ENCODE measurements around the gene MAGI1. TPM values are rescaled to one million over a fixed set of nuclear protein-coding genes. Genes with fewer than 3 reads are reported as not detected.

MAGI1 gene
- total RNA-seq, 1 experiment from 2014 or later, result 16.9 TPM

- no peak overlapping the region for H3K4me3 ChIP-seq
- peak; percentile 42 to 60 for DNase-seq
- no peaks in the 10 kb centered on the region for H3K9me3 ChIP-seq (replicated peaks)
- H3K4me1 ChIP-seq, result no peaks in the 10 kb centered on the region
- no peak overlapping the region for H3K27ac ChIP-seq
- H3K27me3 ChIP-seq, result no peaks in the 10 kb centered on the region
- no peaks in the 10 kb centered on the region for H3K36me3 ChIP-seq
Measured at GRCh38 chr3:65342084-65342683, 696.5 kb downstream of the MAGI1 start.

- H3K36me3 ChIP-seq, result no peaks in the 10 kb centered on the region
- no peaks in the 10 kb centered on the region for H3K9me3 ChIP-seq (replicated peaks)
- no peaks in the 10 kb centered on the region for H3K27me3 ChIP-seq
- no peaks in the 10 kb centered on the region for H3K4me1 ChIP-seq
- DNase-seq, result no peak
- H3K27ac ChIP-seq, result no peak overlapping the region
- H3K4me3 ChIP-seq, result no peak overlapping the region
Measured at GRCh38 chr3:65339192-65339740, 699.5 kb downstream of the MAGI1 start.

GRCh38 chr3:65338571-65338970 lies 700.1 kb downstream of the MAGI1 start:
- Histone ChIP-seq H3K4me1 (no peaks in the 10 kb centered on the region), H3K27ac (no peak overlapping the region), H3K9me3 (replicated peaks) (no peaks in the 10 kb centered on the region), H3K36me3 (no peaks in the 10 kb centered on the region), H3K27me3 (no peaks in the 10 kb centered on the region), H3K4me3 (no peak overlapping the region)
- peak in 1 of 2 experiments; percentile 14 for DNase-seq

- Histone ChIP-seq H3K4me1 (no peaks in the 10 kb centered on the region), H3K9me3 (replicated peaks) (no peaks in the 10 kb centered on the region), H3K27ac (no peak overlapping the region), H3K36me3 (no peaks in the 10 kb centered on the region), H3K4me3 (no peak overlapping the region), H3K27me3 (no peaks in the 10 kb centered on the region)
- DNase-seq, result no peak
Measured at GRCh38 chr3:65335587-65335986, 703.1 kb downstream of the MAGI1 start.

GRCh38 chr3:65334045-65334665 lies 704.6 kb downstream of the MAGI1 start:
- DNase-seq, result peak; percentile 2 to 51
- H3K36me3 ChIP-seq, result no peaks in the 10 kb centered on the region
- no peak overlapping the region for H3K27ac ChIP-seq
- H3K4me3 ChIP-seq, result no peak overlapping the region
- H3K27me3 ChIP-seq, result no peaks in the 10 kb centered on the region
- no peaks in the 10 kb centered on the region for H3K4me1 ChIP-seq
- H3K9me3 ChIP-seq (replicated peaks), result no peaks in the 10 kb centered on the region

GRCh38 chr3:65331730-65332129 lies 707.0 kb downstream of the MAGI1 start:
- Histone ChIP-seq H3K4me3 (no peak overlapping the region), H3K27ac (no peak overlapping the region), H3K27me3 (no peaks in the 10 kb centered on the region), H3K36me3 (no peaks in the 10 kb centered on the region), H3K9me3 (replicated peaks) (no peaks in the 10 kb centered on the region), H3K4me1 (no peaks in the 10 kb centered on the region)
- DNase-seq, result no peak

GRCh38 chr3:65330072-65330471 lies 708.6 kb downstream of the MAGI1 start:
- no peak for DNase-seq
- Histone ChIP-seq H3K4me1 (no peaks in the 10 kb centered on the region), H3K27ac (no peak overlapping the region), H3K27me3 (no peaks in the 10 kb centered on the region), H3K9me3 (replicated peaks) (no peaks in the 10 kb centered on the region), H3K4me3 (no peak overlapping the region), H3K36me3 (no peaks in the 10 kb centered on the region)

- H3K4me3 ChIP-seq, result no peak overlapping the region
- H3K36me3 ChIP-seq, result no peaks in the 10 kb centered on the region
- H3K9me3 ChIP-seq (replicated peaks), result no peaks in the 10 kb centered on the region
- H3K27ac ChIP-seq, result no peak overlapping the region
- no peaks in the 10 kb centered on the region for H3K27me3 ChIP-seq
- no peaks in the 10 kb centered on the region for H3K4me1 ChIP-seq
- DNase-seq, result no peak
Measured at GRCh38 chr3:65328148-65328547, 710.6 kb downstream of the MAGI1 start.

- DNase-seq, result no peak
- Histone ChIP-seq H3K4me1 (no peaks in the 10 kb centered on the region), H3K27me3 (no peaks in the 10 kb centered on the region)
Measured at GRCh38 chr3:65326574-65326973, 712.1 kb downstream of the MAGI1 start.

GRCh38 chr3:65322910-65323309 lies 715.8 kb downstream of the MAGI1 start:
- no peak overlapping the region for H3K27ac ChIP-seq
- no peak for DNase-seq
- H3K9me3 ChIP-seq (replicated peaks), result no peaks in the 10 kb centered on the region
- H3K4me1 ChIP-seq, result no peaks in the 10 kb centered on the region
- H3K4me3 ChIP-seq, result no peak overlapping the region
- H3K27me3 ChIP-seq, result no peaks in the 10 kb centered on the region
- H3K36me3 ChIP-seq, result no peaks in the 10 kb centered on the region

More at GRCh38 chr3:65326574-65326973, 712.1 kb downstream of the MAGI1 start:
- no peak overlapping the region for H3K4me3 ChIP-seq
- no peaks in the 10 kb centered on the region for H3K9me3 ChIP-seq (replicated peaks)
- H3K36me3 ChIP-seq, result no peaks in the 10 kb centered on the region
- H3K27ac ChIP-seq, result no peak overlapping the region

- Histone ChIP-seq H3K4me3 (no peak overlapping the region), H3K4me1 (no peaks in the 10 kb centered on the region), H3K27me3 (no peaks in the 10 kb centered on the region), H3K27ac (no peak overlapping the region), H3K9me3 (replicated peaks) (no peaks in the 10 kb centered on the region), H3K36me3 (no peaks in the 10 kb centered on the region)
- no peak for DNase-seq
Measured at GRCh38 chr3:65318231-65318630, 720.5 kb downstream of the MAGI1 start.

- H3K27ac ChIP-seq, result no peak overlapping the region
- H3K4me3 ChIP-seq, result no peak overlapping the region
- no peaks in the 10 kb centered on the region for H3K4me1 ChIP-seq
- H3K27me3 ChIP-seq, result no peaks in the 10 kb centered on the region
- no peaks in the 10 kb centered on the region for H3K9me3 ChIP-seq (replicated peaks)
- no peak for DNase-seq
- no peaks in the 10 kb centered on the region for H3K36me3 ChIP-seq
Measured at GRCh38 chr3:65314916-65315315, 723.8 kb downstream of the MAGI1 start.

GRCh38 chr3:65314269-65314668 lies 724.4 kb downstream of the MAGI1 start:
- no peaks in the 10 kb centered on the region for H3K4me1 ChIP-seq
- H3K4me3 ChIP-seq, result no peak overlapping the region
- DNase-seq, result no peak
- no peak overlapping the region for H3K27ac ChIP-seq
- no peaks in the 10 kb centered on the region for H3K27me3 ChIP-seq
- no peaks in the 10 kb centered on the region for H3K36me3 ChIP-seq
- no peaks in the 10 kb centered on the region for H3K9me3 ChIP-seq (replicated peaks)

GRCh38 chr3:65313666-65314065 lies 725.1 kb downstream of the MAGI1 start:
- no peaks in the 10 kb centered on the region for H3K27me3 ChIP-seq
- DNase-seq, result no peak
- no peak overlapping the region for H3K27ac ChIP-seq
- H3K36me3 ChIP-seq, result no peaks in the 10 kb centered on the region
- H3K4me1 ChIP-seq, result no peaks in the 10 kb centered on the region
- H3K9me3 ChIP-seq (replicated peaks), result no peaks in the 10 kb centered on the region
- H3K4me3 ChIP-seq, result no peak overlapping the region

- H3K9me3 ChIP-seq (replicated peaks), result no peaks in the 10 kb centered on the region
- no peak for DNase-seq
Measured at GRCh38 chr3:65305836-65306235, 732.9 kb downstream of the MAGI1 start.

More at GRCh38 chr3:65305836-65306235, 732.9 kb downstream of the MAGI1 start:
- H3K4me3 ChIP-seq, result no peak overlapping the region
- H3K36me3 ChIP-seq, result no peaks in the 10 kb centered on the region
- no peaks in the 10 kb centered on the region for H3K4me1 ChIP-seq
- H3K27me3 ChIP-seq, result no peaks in the 10 kb centered on the region
- H3K27ac ChIP-seq, result no peak overlapping the region

Data from SJCRH30 (cell line).